SK-N-SH treated with all-trans-retinoic acid at 6 μM for 48 hours (cell line): ENCODE results near the gene NLGN4X.

ENCODE experiments used
- ATAC-seq: fragments of 200-7000 bp; cut with Tn5 transposase; 3 replicates; pipeline ENCODE4 v1.9.1; 2020; ENCODE audit warnings: mild to moderate bottlenecking, moderate library complexity
- ARNTL ChIP-seq: fragments of 450-650 bp; formaldehyde crosslinking; IDR thresholded peaks from 2 replicates; pipeline ENCODE4 v1.5.0; 2020; ENCODE audit warnings: low read depth, mild to moderate bottlenecking, moderate library complexity, borderline replicate concordance
- BACH2 ChIP-seq: fragments of 250-450 bp; sonication (Bioruptor Pico); IDR thresholded peaks from 2 replicates; pipeline ENCODE4 v1.9.0; 2021; ENCODE audit warnings: mild to moderate bottlenecking, borderline replicate concordance
- CSDC2 ChIP-seq: fragments of 250-450 bp; sonication (Bioruptor Pico); IDR thresholded peaks from 2 replicates; pipeline ENCODE4 v1.5.0; 2020; ENCODE audit warnings: mild to moderate bottlenecking, moderate library complexity
- GLIS3 ChIP-seq: fragments of 250-450 bp; sonication (Bioruptor Pico); IDR thresholded peaks from 2 replicates; pipeline ENCODE4 v1.5.0; 2020; ENCODE audit warnings: mild to moderate bottlenecking, moderate library complexity
- ISL1 ChIP-seq: fragments of 250-450 bp; sonication (Bioruptor Pico); IDR thresholded peaks from 2 replicates; pipeline ENCODE4 v2.1.2; 2022; ENCODE audit warnings: mild to moderate bottlenecking, moderate library complexity
- OSR1 ChIP-seq: fragments of 250-450 bp; sonication (Bioruptor Pico); IDR thresholded peaks from 2 replicates; pipeline ENCODE4 v1.8.0; 2022; ENCODE audit warnings: moderate library complexity, mild to moderate bottlenecking, inconsistent platforms
- PPARA ChIP-seq: fragments of 250-450 bp; sonication (Bioruptor Pico); IDR thresholded peaks from 2 replicates; pipeline ENCODE4 v1.5.0; 2020; ENCODE audit warnings: mild to moderate bottlenecking, borderline replicate concordance
- RARB ChIP-seq: fragments of 250-450 bp; sonication (Bioruptor Pico); IDR thresholded peaks from 2 replicates; pipeline ENCODE4 v1.8.0; 2021; ENCODE audit warnings: mild to moderate bottlenecking, moderate library complexity
- TCF4 ChIP-seq: fragments of 250-450 bp; sonication (Bioruptor Pico); IDR thresholded peaks from 2 replicates; pipeline ENCODE4 v1.8.0; 2021; ENCODE audit warnings: mild to moderate bottlenecking, moderate library complexity, borderline replicate concordance
- TOX ChIP-seq: fragments of 250-450 bp; sonication (Bioruptor Pico); IDR thresholded peaks from 2 replicates; pipeline ENCODE4 v1.8.0; 2021; ENCODE audit warnings: mild to moderate bottlenecking, moderate library complexity, borderline replicate concordance
- ZC3H10 ChIP-seq: fragments of 250-450 bp; sonication (Bioruptor Pico); IDR thresholded peaks from 2 replicates; pipeline ENCODE4 v1.5.1; 2021; ENCODE audit warnings: mild to moderate bottlenecking, moderate library complexity
- ZFP3 ChIP-seq: fragments of 250-450 bp; sonication (Bioruptor Pico); IDR thresholded peaks from 2 replicates; pipeline ENCODE4 v1.5.0; 2020; ENCODE audit warnings: mild to moderate bottlenecking, moderate library complexity
- ZFP30 ChIP-seq: fragments of 450-650 bp; formaldehyde crosslinking; IDR thresholded peaks from 2 replicates; pipeline ENCODE4 v1.5.0; 2022; ENCODE audit warnings: mild to moderate bottlenecking, moderate library complexity
- ZNF70 ChIP-seq: fragments of 450-650 bp; formaldehyde crosslinking; IDR thresholded peaks from 2 replicates; pipeline ENCODE4 v1.5.0; 2020; ENCODE audit warnings: mild to moderate bottlenecking, moderate library complexity
- ZNF8 ChIP-seq: fragments of 450-650 bp; formaldehyde crosslinking; IDR thresholded peaks from 2 replicates; pipeline ENCODE4 v1.5.0; 2020; ENCODE audit warnings: mild to moderate bottlenecking, moderate library complexity
- TF ChIP-seq, protein P1 (sequence below): fragments of 250-450 bp; sonication (Bioruptor Pico); IDR thresholded peaks from 2 replicates; pipeline ENCODE4 v1.8.0; 2021; ENCODE audit warnings: low read depth, mild to moderate bottlenecking, moderate library complexity, borderline replicate concordance
- TF ChIP-seq, protein P2 (sequence below): fragments of 250-450 bp; sonication (Bioruptor Pico); IDR thresholded peaks from 2 replicates; pipeline ENCODE4 v1.5.1; 2020; ENCODE audit warnings: low read depth, mild to moderate bottlenecking, moderate library complexity
- TF ChIP-seq, protein P3 (sequence below): fragments of 250-450 bp; sonication (Bioruptor Pico); IDR thresholded peaks from 2 replicates; pipeline ENCODE4 v1.8.0; 2020; ENCODE audit warnings: mild to moderate bottlenecking, moderate library complexity, borderline replicate concordance
- TF ChIP-seq, protein P4 (sequence below): fragments of 250-450 bp; sonication (Bioruptor Pico); IDR thresholded peaks from 2 replicates; pipeline ENCODE4 v1.5.1; 2021; ENCODE audit warnings: mild to moderate bottlenecking, moderate library complexity
- TF ChIP-seq, protein P5 (sequence below): fragments of 250-450 bp; sonication (Bioruptor Pico); IDR thresholded peaks from 2 replicates; pipeline ENCODE4 v1.5.0; 2020; ENCODE audit warnings: mild to moderate bottlenecking, moderate library complexity

The NLGN4X gene

DNA sequence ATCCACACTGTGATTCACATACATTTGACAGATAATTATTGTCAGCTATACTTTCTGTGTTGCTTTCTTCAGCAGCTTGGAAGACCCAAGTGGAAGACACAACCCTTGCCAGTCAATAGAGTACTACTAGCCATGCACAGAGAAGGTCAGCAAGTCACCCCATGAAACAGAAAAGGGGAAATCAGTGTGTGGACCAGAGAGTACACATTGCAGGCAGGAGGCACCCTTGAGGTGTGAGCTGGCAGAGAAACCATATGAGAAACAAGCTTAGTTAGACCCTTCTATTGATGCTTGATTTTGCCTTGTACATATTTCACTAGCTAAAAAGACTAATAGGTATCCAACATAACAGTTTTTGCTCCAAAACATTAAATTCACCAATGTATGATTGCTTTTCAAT is 99.5 kb downstream of the NLGN4X start:
- TF ChIP-seq GLIS3 (no peak), ARNTL (CRISPR knock-in tag) (no peak), ZFP3 (CRISPR knock-in tag) (no peak), PPARA (CRISPR knock-in tag) (no peak), TOX (CRISPR knock-in tag) (no peak), ZNF70 (CRISPR knock-in tag) (no peak), ISL1 (no peak), ZNF8 (CRISPR knock-in tag) (no peak), BACH2 (CRISPR knock-in tag) (no peak), OSR1 (CRISPR knock-in tag) (no peak), ZFP30 (CRISPR knock-in tag) (no peak)
- TF ChIP-seq, protein P1, sequence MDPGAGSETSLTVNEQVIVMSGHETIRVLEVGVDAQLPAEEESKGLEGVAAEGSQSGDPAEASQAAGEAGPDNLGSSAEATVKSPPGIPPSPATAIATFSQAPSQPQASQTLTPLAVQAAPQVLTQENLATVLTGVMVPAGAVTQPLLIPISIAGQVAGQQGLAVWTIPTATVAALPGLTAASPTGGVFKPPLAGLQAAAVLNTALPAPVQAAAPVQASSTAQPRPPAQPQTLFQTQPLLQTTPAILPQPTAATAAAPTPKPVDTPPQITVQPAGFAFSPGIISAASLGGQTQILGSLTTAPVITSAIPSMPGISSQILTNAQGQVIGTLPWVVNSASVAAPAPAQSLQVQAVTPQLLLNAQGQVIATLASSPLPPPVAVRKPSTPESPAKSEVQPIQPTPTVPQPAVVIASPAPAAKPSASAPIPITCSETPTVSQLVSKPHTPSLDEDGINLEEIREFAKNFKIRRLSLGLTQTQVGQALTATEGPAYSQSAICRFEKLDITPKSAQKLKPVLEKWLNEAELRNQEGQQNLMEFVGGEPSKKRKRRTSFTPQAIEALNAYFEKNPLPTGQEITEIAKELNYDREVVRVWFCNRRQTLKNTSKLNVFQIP (CRISPR knock-in tag): no peak
- ATAC-seq: no peak

DNA sequence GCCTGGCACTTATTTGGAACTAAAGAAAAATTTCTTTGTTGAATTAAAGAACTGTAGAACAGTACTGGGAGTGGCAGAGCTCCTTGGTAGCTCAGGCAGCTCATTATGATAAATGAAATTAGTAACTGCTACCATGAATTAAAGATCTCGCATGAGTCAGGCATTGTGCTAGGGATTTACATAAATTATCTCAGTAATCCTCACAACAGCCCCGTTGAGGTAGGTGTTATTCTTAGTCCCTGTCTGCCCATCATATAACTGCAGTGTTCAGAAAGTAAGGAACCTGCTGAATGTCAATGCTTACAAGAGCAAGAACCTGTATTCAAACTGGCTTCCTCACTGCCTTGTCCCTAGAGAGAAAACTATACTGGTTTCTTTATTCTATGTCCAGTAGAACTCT is 108.3 kb downstream of the NLGN4X start:
- no peak for ATAC-seq
- TF ChIP-seq, protein P2, sequence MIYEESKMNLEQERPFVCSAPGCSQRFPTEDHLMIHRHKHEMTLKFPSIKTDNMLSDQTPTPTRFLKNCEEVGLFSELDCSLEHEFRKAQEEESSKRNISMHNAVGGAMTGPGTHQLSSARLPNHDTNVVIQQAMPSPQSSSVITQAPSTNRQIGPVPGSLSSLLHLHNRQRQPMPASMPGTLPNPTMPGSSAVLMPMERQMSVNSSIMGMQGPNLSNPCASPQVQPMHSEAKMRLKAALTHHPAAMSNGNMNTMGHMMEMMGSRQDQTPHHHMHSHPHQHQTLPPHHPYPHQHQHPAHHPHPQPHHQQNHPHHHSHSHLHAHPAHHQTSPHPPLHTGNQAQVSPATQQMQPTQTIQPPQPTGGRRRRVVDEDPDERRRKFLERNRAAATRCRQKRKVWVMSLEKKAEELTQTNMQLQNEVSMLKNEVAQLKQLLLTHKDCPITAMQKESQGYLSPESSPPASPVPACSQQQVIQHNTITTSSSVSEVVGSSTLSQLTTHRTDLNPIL (CRISPR knock-in tag): no peak
- TF ChIP-seq ZNF8 (CRISPR knock-in tag): no peak
- no peak for TF ChIP-seq ZC3H10 (CRISPR knock-in tag)
- TF ChIP-seq, protein P3, sequence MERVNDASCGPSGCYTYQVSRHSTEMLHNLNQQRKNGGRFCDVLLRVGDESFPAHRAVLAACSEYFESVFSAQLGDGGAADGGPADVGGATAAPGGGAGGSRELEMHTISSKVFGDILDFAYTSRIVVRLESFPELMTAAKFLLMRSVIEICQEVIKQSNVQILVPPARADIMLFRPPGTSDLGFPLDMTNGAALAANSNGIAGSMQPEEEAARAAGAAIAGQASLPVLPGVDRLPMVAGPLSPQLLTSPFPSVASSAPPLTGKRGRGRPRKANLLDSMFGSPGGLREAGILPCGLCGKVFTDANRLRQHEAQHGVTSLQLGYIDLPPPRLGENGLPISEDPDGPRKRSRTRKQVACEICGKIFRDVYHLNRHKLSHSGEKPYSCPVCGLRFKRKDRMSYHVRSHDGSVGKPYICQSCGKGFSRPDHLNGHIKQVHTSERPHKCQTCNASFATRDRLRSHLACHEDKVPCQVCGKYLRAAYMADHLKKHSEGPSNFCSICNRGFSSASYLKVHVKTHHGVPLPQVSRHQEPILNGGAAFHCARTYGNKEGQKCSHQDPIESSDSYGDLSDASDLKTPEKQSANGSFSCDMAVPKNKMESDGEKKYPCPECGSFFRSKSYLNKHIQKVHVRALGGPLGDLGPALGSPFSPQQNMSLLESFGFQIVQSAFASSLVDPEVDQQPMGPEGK (CRISPR knock-in tag): no peak
- TF ChIP-seq PPARA (CRISPR knock-in tag): no peak
- TF ChIP-seq, protein P1 (CRISPR knock-in tag): no peak
- TF ChIP-seq TCF4 (CRISPR knock-in tag): no peak
- TF ChIP-seq, protein P4, sequence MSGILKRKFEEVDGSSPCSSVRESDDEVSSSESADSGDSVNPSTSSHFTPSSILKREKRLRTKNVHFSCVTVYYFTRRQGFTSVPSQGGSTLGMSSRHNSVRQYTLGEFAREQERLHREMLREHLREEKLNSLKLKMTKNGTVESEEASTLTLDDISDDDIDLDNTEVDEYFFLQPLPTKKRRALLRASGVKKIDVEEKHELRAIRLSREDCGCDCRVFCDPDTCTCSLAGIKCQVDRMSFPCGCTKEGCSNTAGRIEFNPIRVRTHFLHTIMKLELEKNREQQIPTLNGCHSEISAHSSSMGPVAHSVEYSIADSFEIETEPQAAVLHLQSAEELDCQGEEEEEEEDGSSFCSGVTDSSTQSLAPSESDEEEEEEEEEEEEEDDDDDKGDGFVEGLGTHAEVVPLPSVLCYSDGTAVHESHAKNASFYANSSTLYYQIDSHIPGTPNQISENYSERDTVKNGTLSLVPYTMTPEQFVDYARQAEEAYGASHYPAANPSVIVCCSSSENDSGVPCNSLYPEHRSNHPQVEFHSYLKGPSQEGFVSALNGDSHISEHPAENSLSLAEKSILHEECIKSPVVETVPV (CRISPR knock-in tag): no peak
- TF ChIP-seq RARB (CRISPR knock-in tag): no peak
- TF ChIP-seq BACH2 (CRISPR knock-in tag): no peak
- no peak for TF ChIP-seq ISL1

DNA sequence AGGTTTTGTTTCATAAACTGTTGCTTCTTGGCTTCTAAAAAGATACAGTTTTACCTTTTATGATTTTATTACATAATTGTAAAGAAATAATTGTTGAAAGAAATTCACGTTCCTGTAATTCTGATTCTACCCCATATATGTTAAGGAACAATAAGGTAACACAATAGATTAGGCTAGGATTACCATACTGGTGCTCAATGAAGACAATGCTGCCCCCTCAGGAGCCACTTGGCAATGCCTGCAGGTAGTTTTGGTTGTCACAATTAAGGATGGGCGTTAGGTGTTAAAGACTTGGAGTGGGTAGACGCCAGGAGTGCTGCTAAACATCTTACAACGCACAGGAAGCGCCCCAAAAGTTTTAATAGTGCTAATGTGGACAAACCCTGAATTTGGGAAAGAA is 133.2 kb downstream of the NLGN4X start:
- ATAC-seq: no peak
- no peak for TF ChIP-seq BACH2 (CRISPR knock-in tag)
- TF ChIP-seq, protein P2 (CRISPR knock-in tag): no peak
- TF ChIP-seq, all 23 proteins: peak for 0

DNA sequence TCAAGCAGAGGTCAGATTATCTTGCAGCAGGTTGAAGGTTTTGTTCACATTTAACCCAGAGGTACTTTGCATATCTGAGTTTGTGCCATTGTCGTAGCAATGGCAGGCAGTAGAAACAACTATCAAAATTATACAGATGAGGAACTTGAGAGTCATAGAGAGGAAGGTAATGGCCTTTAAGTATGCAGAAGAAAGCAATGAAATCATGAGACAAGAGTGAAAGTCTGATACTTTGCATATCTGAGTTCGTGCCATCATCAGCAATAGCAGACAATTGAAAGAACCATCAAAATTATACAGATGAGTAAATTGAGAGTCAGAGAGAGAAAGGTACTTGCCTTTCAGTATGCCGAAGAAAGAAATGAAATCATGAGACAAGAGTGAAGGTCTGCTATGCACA is 154.1 kb downstream of the NLGN4X start:
- TF ChIP-seq, protein P5, sequence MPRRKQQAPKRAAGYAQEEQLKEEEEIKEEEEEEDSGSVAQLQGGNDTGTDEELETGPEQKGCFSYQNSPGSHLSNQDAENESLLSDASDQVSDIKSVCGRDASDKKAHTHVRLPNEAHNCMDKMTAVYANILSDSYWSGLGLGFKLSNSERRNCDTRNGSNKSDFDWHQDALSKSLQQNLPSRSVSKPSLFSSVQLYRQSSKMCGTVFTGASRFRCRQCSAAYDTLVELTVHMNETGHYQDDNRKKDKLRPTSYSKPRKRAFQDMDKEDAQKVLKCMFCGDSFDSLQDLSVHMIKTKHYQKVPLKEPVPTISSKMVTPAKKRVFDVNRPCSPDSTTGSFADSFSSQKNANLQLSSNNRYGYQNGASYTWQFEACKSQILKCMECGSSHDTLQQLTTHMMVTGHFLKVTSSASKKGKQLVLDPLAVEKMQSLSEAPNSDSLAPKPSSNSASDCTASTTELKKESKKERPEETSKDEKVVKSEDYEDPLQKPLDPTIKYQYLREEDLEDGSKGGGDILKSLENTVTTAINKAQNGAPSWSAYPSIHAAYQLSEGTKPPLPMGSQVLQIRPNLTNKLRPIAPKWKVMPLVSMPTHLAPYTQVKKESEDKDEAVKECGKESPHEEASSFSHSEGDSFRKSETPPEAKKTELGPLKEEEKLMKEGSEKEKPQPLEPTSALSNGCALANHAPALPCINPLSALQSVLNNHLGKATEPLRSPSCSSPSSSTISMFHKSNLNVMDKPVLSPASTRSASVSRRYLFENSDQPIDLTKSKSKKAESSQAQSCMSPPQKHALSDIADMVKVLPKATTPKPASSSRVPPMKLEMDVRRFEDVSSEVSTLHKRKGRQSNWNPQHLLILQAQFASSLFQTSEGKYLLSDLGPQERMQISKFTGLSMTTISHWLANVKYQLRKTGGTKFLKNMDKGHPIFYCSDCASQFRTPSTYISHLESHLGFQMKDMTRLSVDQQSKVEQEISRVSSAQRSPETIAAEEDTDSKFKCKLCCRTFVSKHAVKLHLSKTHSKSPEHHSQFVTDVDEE: no peak
- TF ChIP-seq PPARA (CRISPR knock-in tag): no peak
- no peak for TF ChIP-seq GLIS3
- TF ChIP-seq ZNF8 (CRISPR knock-in tag): no peak
- TF ChIP-seq CSDC2 (CRISPR knock-in tag): no peak
- no peak for TF ChIP-seq ZFP30 (CRISPR knock-in tag)
- ATAC-seq: no peak
